ENCODE results near the gene BRD1.

DNA sequence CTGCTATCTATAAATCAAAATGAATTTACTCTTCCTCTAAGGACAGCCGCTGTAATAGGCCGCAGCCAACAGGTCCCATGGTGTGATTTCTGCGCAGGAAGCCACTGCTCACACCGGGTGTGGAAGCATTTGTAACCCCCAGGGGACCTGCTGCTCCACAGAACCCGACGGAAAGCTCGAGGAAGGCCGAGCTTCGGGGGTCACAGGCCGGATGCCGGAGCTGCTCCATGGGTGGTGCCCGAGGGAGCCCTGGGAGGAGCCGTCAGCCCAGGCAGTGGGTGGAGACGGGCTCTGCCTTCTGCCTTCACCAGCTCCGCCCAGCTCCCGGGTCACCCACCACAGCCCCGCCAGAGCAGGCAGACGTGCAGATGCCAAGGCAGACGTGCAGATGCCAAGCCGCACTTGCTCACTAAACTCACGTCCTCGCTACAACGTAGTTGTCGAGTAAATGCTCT lies 63.5 kb downstream of the BRD1 start:
- TF ChIP-seq, protein P1, sequence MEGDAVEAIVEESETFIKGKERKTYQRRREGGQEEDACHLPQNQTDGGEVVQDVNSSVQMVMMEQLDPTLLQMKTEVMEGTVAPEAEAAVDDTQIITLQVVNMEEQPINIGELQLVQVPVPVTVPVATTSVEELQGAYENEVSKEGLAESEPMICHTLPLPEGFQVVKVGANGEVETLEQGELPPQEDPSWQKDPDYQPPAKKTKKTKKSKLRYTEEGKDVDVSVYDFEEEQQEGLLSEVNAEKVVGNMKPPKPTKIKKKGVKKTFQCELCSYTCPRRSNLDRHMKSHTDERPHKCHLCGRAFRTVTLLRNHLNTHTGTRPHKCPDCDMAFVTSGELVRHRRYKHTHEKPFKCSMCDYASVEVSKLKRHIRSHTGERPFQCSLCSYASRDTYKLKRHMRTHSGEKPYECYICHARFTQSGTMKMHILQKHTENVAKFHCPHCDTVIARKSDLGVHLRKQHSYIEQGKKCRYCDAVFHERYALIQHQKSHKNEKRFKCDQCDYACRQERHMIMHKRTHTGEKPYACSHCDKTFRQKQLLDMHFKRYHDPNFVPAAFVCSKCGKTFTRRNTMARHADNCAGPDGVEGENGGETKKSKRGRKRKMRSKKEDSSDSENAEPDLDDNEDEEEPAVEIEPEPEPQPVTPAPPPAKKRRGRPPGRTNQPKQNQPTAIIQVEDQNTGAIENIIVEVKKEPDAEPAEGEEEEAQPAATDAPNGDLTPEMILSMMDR (IDR thresholded peaks at IDR 0.05; ENCODE audit: insufficient read depth, low read depth, low read length) = no peak
- TF ChIP-seq EZH2 (IDR thresholded peaks at IDR 0.05; ENCODE audit: insufficient read depth, low read length) = no peak

All from astrocyte (in vitro differentiated cells and primary cell).